CD4-positive, alpha-beta memory T cell (primary cell): ENCODE measurements around the gene IL1RL2. TPM values are rescaled to one million over a fixed set of nuclear protein-coding genes. Genes with fewer than 3 reads are reported as not detected.
A peak's percentile ranks its signal among the peaks of the same experiment; 100 is the strongest.

Source experiments
- CTCF ChIA-PET: fragments of 350-600 bp; sonication (Branson Sonifier 250); formaldehyde crosslinking; loops from one replicate; lab custom pipeline; 2021; ENCODE audit warnings: inconsistent platforms; ENCODE audit not compliant: partially characterized antibody; lab: Charles Lee
- POLR2A ChIA-PET: fragments of 350-600 bp; sonication (Branson Sonifier 250); formaldehyde crosslinking; loops from one replicate; lab custom pipeline; 2021; ENCODE audit not compliant: partially characterized antibody; lab: Charles Lee
- DNase-seq, 5 donors: peaks; one replicate each; pipeline versions ENCODE4 v3.0.0 to v3.0.0-alpha.2; 2020 to 2022; ENCODE audit warnings: mixed read lengths in 1 of 5
- H3K27ac ChIP-seq: one replicate; pipeline ENCODE4 v1.7.0; 2013; ENCODE audit warnings: low read depth, low read length
- H3K27me3 ChIP-seq: 2 replicates; pipeline ENCODE4 v1.7.0; 2013; ENCODE audit warnings: mild to moderate bottlenecking, low read length, moderate library complexity; ENCODE audit not compliant: insufficient read depth
- H3K36me3 ChIP-seq: 2 replicates; pipeline ENCODE4 v1.7.0; 2013; ENCODE audit warnings: mild to moderate bottlenecking, low read length, moderate library complexity; ENCODE audit not compliant: insufficient read depth
- H3K4me1 ChIP-seq: 2 replicates; pipeline ENCODE4 v1.7.0; 2013; ENCODE audit warnings: mild to moderate bottlenecking, low read length, moderate library complexity; ENCODE audit not compliant: insufficient read depth
- H3K4me3 ChIP-seq, 2 donors: one replicate each; pipeline ENCODE4 v1.7.0; 2013; ENCODE audit warnings: low read length in 2 of 2, mild to moderate bottlenecking in 1 of 2
- H3K9me3 ChIP-seq, 2 donors: one replicate each; pipeline ENCODE4 v1.7.0; 2013; ENCODE audit warnings: low read length in 2 of 2, control low read depth in 1 of 2; ENCODE audit not compliant: control insufficient read depth in 1 of 2
- H3K27ac Mint-ChIP-seq, 7 donors: one replicate each; pipeline ENCODE4 v1.8.0; 2020 to 2021; ENCODE audit warnings: mixed read lengths in 7 of 7, mild to moderate bottlenecking in 6 of 7, inconsistent platforms in 3 of 7, moderate library complexity in 3 of 7
- H3K27me3 Mint-ChIP-seq, 2 donors: one replicate each; pipeline ENCODE4 v1.8.0; 2020 to 2021; ENCODE audit warnings: mixed read lengths in 2 of 2
- H3K36me3 Mint-ChIP-seq, 2 donors: one replicate each; pipeline ENCODE4 v1.8.0; 2020 to 2021; ENCODE audit warnings: mixed read lengths in 2 of 2, inconsistent platforms in 1 of 2, mild to moderate bottlenecking in 1 of 2
- H3K4me1 Mint-ChIP-seq, 4 donors: one replicate each; pipeline ENCODE4 v1.8.0; 2020 to 2021; ENCODE audit warnings: mixed read lengths in 4 of 4, mild to moderate bottlenecking in 1 of 4
- H3K4me3 Mint-ChIP-seq, 8 donors: one replicate each; pipeline ENCODE4 v1.8.0; 2020 to 2021; ENCODE audit warnings: mixed read lengths in 8 of 8, mild to moderate bottlenecking in 7 of 8, moderate library complexity in 6 of 8, inconsistent platforms in 3 of 8
- H3K9me3 Mint-ChIP-seq, 8 donors: one replicate each; pipeline ENCODE4 v1.8.0; 2020 to 2021; ENCODE audit warnings: mixed read lengths in 8 of 8, mild to moderate bottlenecking in 5 of 8, inconsistent platforms in 3 of 8, moderate library complexity in 1 of 8
- intact Hi-C: fragments of 100-400 bp; cut with micrococcal nuclease; formaldehyde crosslinking; loops from one replicate; pipeline ENCODE4 v1.15.1; 2023
- polyA plus RNA-seq, 2 donors: library from polyadenylated mRNA; unstranded; fragments of 300-500 nt; fragmentation: Illumina TruSeq; gene quantifications; one replicate each; pipeline ENCODE4 v1.2.3, GENCODE V29; 2021
- total RNA-seq, 2 experiments: library from RNA; stranded (reverse); gene quantifications; one replicate each; pipeline ENCODE4 v1.2.3, GENCODE V29; 2021

The IL1RL2 gene
- total and polyA plus RNA-seq, 4 experiments from 2014 or later: 0.23 TPM; not detected in 3

DNA sequence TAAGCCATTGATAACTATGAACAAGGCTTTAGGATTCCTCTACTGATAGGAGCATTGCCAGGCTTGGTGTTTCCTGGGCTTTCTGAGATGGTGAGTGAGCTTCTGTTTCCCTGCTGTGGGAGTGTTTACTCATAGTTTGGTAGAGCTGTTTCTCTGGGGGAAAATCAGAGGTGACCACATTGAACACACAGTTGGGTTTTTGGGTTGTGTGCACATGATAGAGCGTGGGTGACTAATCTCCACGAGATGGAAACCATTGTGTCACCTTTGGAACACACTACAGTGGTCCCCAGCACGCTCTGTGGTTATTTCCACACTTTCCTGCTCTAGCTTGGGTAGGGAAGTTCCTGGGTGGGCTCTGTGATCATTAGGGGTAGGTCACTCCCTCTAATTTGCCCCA lies 38.9 kb upstream of the IL1RL2 start:
- H3K27ac Mint-ChIP-seq: no peak overlapping the region
- intact Hi-C loops: no loop called here
- ChIA-PET POLR2A (no interaction called here), CTCF (no interaction called here)
- H3K27me3 Mint-ChIP-seq: peaks cover 9 to 10% of the 10 kb centered on the region in 2 donors
- Histone ChIP-seq H3K9me3 (peaks cover 0 to 36% of the 10 kb centered on the region in 2 donors), H3K4me1 (no peaks in the 10 kb centered on the region), H3K36me3 (no peaks in the 10 kb centered on the region), H3K27me3 (no peaks in the 10 kb centered on the region), H3K27ac (no peak overlapping the region), H3K4me3 (no peak overlapping the region)
- peak overlapping the region in 1 of 8 donors; percentile 30 for H3K4me3 Mint-ChIP-seq
- H3K9me3 Mint-ChIP-seq: peaks cover 4 to 70% (median 54%) of the 10 kb centered on the region in 8 donors
- no peak for DNase-seq
- H3K4me1 Mint-ChIP-seq: peaks cover 0 to 4% (median 3%) of the 10 kb centered on the region in 4 donors
- H3K36me3 Mint-ChIP-seq: peaks cover 20 to 21% of the 10 kb centered on the region in 2 donors

DNA sequence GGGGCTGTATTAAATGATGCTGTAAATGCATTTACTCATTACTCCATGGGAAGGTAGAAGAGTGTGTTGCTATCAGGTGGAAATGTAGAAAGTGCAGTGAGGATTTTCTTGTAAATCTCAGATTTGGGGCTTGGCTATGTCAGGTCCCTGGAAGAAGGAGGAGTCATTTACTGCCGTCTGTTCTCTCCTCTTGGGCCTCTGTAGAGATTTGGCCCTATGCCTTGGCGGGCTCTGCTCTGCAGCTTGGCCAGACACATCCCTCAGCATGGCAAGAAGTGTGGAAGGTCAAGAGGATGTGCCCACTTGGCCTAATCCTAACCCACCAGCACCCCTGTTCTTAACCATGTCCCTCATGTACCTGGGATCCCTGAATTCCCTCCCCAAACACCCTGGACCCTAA lies 37.6 kb upstream of the IL1RL2 start:
- Histone ChIP-seq H3K27me3 (no peaks in the 10 kb centered on the region), H3K4me3 (no peak overlapping the region), H3K4me1 (no peaks in the 10 kb centered on the region), H3K36me3 (no peaks in the 10 kb centered on the region), H3K9me3 (peaks cover 0 to 36% of the 10 kb centered on the region in 2 donors), H3K27ac (no peak overlapping the region)
- Mint-ChIP-seq H3K9me3 (peaks cover 4 to 64% (median 47%) of the 10 kb centered on the region in 8 donors), H3K4me3 (no peak overlapping the region), H3K27me3 (peaks cover 4% of the 10 kb centered on the region in 2 donors), H3K27ac (no peak overlapping the region), H3K36me3 (peaks cover 20 to 21% of the 10 kb centered on the region in 2 donors), H3K4me1 (no peaks in the 10 kb centered on the region)
- intact Hi-C loops: no loop called here
- DNase-seq: no peak
- POLR2A ChIA-PET: no interaction called here
- CTCF ChIA-PET: no interaction called here

DNA sequence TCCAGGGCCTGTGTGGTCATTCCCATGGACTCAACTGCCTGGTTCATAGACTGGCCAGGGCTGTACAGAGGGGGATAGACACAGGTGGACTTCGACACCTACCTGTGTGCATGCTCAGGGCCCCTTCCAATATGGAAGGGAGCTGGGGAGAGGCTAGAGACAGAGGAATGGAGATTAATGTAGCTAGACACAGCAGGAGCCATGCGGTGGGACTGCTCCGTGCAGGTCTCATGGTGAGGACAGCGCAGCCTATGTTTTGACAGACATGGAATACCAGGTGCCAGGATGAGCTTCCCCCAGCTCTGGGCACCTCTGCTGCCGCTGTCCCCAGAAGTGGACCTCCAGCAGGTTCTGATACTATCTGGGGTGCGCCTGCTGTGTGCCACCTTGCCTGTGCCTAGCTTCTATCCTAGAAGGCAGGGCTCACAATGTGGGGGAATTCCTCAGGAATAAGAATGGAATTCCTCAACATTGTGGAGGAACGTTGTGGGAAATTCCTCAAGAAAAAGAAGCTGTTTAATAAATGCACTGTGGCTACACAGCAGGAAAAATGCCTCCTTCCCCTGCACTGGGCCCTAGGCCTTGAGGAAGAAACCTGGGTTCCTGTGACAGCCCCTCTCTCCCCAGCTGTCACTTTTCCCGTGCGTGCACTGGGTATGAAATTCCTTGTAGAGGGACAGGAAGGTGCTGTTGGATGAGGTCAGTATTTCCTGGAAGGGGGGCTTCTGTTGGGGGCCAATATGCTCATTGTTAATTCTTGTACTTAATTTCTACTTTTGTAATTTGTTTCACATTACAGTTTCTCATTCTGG lies 37.0 kb upstream of the IL1RL2 start:
- no peak for DNase-seq
- peaks cover 4% of the 10 kb centered on the region in 2 donors for H3K27me3 Mint-ChIP-seq
- no peak overlapping the region for H3K4me3 Mint-ChIP-seq
- H3K36me3 Mint-ChIP-seq: peaks cover 17 to 20% of the 10 kb centered on the region in 2 donors
- intact Hi-C loops: no loop called here
- no peaks in the 10 kb centered on the region for H3K4me1 ChIP-seq
- H3K4me3 ChIP-seq: no peak overlapping the region
- H3K4me1 Mint-ChIP-seq: no peaks in the 10 kb centered on the region
- no peak overlapping the region for H3K27ac ChIP-seq
- no peaks in the 10 kb centered on the region for H3K36me3 ChIP-seq
- peaks cover 4 to 60% (median 44%) of the 10 kb centered on the region in 8 donors for H3K9me3 Mint-ChIP-seq
- no peak overlapping the region for H3K27ac Mint-ChIP-seq
- H3K9me3 ChIP-seq: peaks cover 0 to 36% of the 10 kb centered on the region in 2 donors
- ChIA-PET CTCF (no interaction called here), POLR2A (no interaction called here)
- no peaks in the 10 kb centered on the region for H3K27me3 ChIP-seq

DNA sequence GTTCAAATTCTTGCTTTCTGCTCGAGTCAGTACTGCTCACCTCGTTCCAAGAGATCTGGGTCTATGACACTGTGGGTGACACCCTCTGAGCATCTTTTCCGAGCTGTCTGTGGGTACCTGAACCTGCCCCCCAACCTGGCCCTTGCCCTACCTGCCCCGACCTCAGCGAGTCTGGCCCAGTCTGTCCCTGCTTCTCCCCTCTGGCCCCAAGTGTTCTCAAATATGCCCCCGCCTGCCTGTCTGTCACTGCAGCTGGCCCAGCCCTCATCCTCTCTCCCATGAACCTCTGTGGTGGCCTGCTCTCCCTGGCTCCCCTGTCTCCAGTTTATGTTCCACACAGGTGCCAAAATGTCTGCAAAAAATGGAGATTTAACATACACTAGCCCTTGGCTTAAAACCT lies 32.5 kb upstream of the IL1RL2 start:
- no peaks in the 10 kb centered on the region for H3K27me3 Mint-ChIP-seq
- DNase-seq: no peak
- Histone ChIP-seq H3K36me3 (no peaks in the 10 kb centered on the region), H3K9me3 (peaks cover 0 to 3% of the 10 kb centered on the region in 2 donors), H3K27ac (no peak overlapping the region), H3K27me3 (no peaks in the 10 kb centered on the region), H3K4me1 (no peaks in the 10 kb centered on the region), H3K4me3 (no peak overlapping the region)
- peak overlapping the region in 1 of 7 donors; percentile 67 for H3K27ac Mint-ChIP-seq
- no peaks in the 10 kb centered on the region for H3K36me3 Mint-ChIP-seq
- intact Hi-C loops: no loop called here
- H3K9me3 Mint-ChIP-seq: peaks cover 0 to 15% (median 2%) of the 10 kb centered on the region in 8 donors
- ChIA-PET CTCF (interaction anchor here (2.3 kb wide), 1 partner anchor 12 kb away, joined by 10 read pairs; no protein-coding TSS in a partner anchor), POLR2A (no interaction called here)
- H3K4me3 Mint-ChIP-seq: no peak overlapping the region
- no peaks in the 10 kb centered on the region for H3K4me1 Mint-ChIP-seq

DNA sequence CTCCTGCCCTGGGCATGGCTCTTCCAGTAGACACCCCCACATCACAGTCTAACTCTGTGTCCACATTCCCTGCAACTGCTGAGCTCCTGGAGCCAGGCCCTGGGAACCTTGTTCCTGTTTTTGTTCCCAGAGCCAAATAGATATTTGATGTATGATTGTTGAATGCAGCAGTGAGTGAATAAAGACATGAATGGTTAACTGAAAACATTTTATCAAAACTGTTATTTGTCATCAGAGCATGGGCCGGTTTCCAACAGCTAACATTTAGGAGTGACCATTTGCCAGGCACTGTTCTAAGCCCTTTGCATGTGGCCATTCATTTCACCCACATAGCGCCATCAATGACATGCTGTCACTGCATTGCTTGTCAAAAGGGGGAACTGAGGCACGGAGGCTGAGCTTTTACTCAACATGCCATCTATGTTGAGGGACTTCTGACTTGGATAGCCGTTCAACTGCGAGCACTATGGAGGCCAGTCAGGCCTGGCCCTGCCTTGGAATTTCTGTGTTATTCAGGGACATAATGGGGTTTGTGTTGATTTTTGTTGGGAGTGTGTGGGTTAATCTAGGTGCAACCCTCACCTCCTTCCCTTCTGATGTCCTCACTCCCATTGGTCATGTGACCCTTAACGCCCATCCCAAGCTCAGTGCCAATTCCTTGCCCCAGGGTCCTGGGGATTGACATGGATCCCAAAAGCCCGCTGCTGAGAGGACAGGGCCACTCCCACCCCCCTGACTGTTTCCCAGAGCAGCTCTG lies 31.7 kb upstream of the IL1RL2 start:
- POLR2A ChIA-PET: no interaction called here
- Mint-ChIP-seq H3K4me3 (no peak overlapping the region), H3K36me3 (no peaks in the 10 kb centered on the region), H3K9me3 (peaks cover 0 to 13% (median under 1%) of the 10 kb centered on the region in 8 donors), H3K27ac (no peak overlapping the region), H3K27me3 (no peaks in the 10 kb centered on the region), H3K4me1 (no peaks in the 10 kb centered on the region)
- intact Hi-C loops: no loop called here
- Histone ChIP-seq H3K36me3 (no peaks in the 10 kb centered on the region), H3K4me1 (no peaks in the 10 kb centered on the region), H3K27ac (no peak overlapping the region), H3K27me3 (no peaks in the 10 kb centered on the region), H3K4me3 (no peak overlapping the region), H3K9me3 (no peaks in the 10 kb centered on the region)
- DNase-seq: no peak
- CTCF ChIA-PET: no interaction called here

DNA sequence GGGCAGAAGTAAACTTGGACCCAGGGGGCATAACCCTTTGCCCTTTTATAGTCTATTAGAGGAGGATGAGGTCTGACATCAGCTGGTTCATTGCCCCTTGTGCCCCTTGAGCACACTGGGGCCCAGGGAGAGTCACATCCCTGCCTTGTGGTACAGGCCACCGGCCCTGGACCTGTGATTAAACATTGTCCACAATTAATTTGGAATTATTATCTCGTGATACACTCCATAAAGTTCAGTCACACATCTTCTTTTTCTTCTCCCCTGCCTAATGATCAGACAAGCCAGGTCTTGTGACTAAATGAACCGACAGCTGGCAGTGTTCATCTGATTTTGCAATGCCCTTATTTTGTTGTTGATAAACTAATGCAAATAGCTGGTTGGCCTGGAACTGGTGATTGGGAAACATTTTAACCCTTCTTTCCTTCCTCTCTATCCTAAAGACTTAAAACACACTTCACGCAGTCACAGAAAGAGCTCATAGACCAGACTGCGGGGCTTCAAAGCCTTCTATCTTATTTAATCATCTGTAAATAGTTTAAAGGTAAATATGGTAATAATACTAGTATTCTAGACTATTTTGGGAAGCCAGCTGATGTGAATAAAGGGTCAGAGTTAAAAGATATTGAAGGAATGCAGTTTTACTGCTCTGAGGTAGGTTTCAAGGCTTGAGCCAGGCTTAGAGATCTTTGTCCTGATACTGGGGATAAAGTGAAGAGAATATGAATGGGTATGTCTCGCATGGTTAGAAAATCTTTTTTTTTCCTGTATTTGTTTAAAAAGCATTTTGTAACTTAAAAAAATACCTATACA lies 30.9 kb upstream of the IL1RL2 start:
- Histone ChIP-seq H3K9me3 (no peaks in the 10 kb centered on the region), H3K27me3 (no peaks in the 10 kb centered on the region), H3K36me3 (no peaks in the 10 kb centered on the region), H3K27ac (no peak overlapping the region), H3K4me3 (no peak overlapping the region), H3K4me1 (no peaks in the 10 kb centered on the region)
- intact Hi-C loops: no loop called here
- ChIA-PET POLR2A (interaction anchor here (0.6 kb wide), 1 partner anchor 885 kb away, joined by 3 read pairs; no protein-coding TSS in a partner anchor), CTCF (no interaction called here)
- no peaks in the 10 kb centered on the region for H3K36me3 Mint-ChIP-seq
- no peaks in the 10 kb centered on the region for H3K27me3 Mint-ChIP-seq
- no peaks in the 10 kb centered on the region for H3K4me1 Mint-ChIP-seq
- no peak overlapping the region for H3K4me3 Mint-ChIP-seq
- DNase-seq: no peak
- no peak overlapping the region for H3K27ac Mint-ChIP-seq
- H3K9me3 Mint-ChIP-seq: peaks cover 0 to 8% (median 0%) of the 10 kb centered on the region in 8 donors
